ENCODE measurements around the gene MTO1. TPM values are rescaled to one million over a fixed set of nuclear protein-coding genes. Genes with fewer than 3 reads are reported as not detected.
A peak's percentile ranks its signal among the peaks of the same experiment; 100 is the strongest.

MTO1 gene
- total RNA-seq, 4 donors from 2014 or later = 16.4 to 43.4 (median 21.9) TPM

DNA sequence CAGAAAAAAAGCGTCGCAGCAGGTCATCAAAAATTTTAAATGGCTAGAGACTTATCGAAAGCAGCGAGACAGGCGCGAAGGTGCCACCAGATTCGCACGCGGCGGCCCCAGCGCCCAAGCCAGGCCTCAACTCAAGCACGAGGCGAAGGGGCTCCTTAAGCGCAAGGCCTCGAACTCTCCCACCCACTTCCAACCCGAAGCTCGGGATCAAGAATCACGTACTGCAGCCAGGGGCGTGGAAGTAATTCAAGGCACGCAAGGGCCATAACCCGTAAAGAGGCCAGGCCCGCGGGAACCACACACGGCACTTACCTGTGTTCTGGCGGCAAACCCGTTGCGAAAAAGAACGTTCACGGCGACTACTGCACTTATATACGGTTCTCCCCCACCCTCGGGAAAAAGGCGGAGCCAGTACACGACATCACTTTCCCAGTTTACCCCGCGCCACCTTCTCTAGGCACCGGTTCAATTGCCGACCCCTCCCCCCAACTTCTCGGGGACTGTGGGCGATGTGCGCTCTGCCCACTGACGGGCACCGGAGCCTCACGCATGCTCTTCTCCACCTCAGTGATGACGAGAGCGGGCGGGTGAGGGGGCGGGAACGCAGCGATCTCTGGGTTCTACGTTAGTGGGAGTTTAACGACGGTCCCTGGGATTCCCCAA lies 59.3 kb downstream of the MTO1 start, which contains the start of gene EEF1A1:
EEF1A1 (minus strand) TSS at position 345 of the 663 bp plus-strand sequence. CDS start 1,006 bp downstream, outside the sequence.
- Histone ChIP-seq H3K27me3 (peaks cover 42 to 45% (median 44%) of the 10 kb centered on the region in 3 donors), H3K9me3 (no peaks in the 10 kb centered on the region), H3K4me1 (peaks cover 9 to 13% of the 10 kb centered on the region in 2 donors), H3K36me3 (peaks cover 0 to 3% of the 10 kb centered on the region in 2 donors), H3K4me3 (peak within 1 kb of the TSS; percentile 60 to 83 (median 68)), H3K27ac (peak within 1 kb of the TSS; percentile 83 to 92 (median 90))
- TF ChIP-seq POLR2A (IDR thresholded peaks at IDR 0.05) = peak; percentile 83 to 90
- TF ChIP-seq, protein P1, sequence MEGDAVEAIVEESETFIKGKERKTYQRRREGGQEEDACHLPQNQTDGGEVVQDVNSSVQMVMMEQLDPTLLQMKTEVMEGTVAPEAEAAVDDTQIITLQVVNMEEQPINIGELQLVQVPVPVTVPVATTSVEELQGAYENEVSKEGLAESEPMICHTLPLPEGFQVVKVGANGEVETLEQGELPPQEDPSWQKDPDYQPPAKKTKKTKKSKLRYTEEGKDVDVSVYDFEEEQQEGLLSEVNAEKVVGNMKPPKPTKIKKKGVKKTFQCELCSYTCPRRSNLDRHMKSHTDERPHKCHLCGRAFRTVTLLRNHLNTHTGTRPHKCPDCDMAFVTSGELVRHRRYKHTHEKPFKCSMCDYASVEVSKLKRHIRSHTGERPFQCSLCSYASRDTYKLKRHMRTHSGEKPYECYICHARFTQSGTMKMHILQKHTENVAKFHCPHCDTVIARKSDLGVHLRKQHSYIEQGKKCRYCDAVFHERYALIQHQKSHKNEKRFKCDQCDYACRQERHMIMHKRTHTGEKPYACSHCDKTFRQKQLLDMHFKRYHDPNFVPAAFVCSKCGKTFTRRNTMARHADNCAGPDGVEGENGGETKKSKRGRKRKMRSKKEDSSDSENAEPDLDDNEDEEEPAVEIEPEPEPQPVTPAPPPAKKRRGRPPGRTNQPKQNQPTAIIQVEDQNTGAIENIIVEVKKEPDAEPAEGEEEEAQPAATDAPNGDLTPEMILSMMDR (IDR thresholded peaks at IDR 0.05 in 4 of 5, conservative IDR thresholded peaks at IDR 0.05 in 1 of 5) = no peak
- intact Hi-C loops (cut with DNase I; ENCODE audit: low total_unique reads) = loop anchor here (2.0 to 5.0 kb wide), 3 partner anchors 46 to 132 kb away; partner anchors contain the start of gene SLC17A5
- in situ Hi-C loops (cut with MboI; ENCODE audit: low sequenced_read_pairs in 4 of 4) = loop anchor here in 1 of 4 donors (10.0 kb wide), 1 partner anchor 64 kb away; no protein-coding TSS in a partner anchor
- DNase-seq (peak; percentile 91 to 94), ATAC-seq (peak; percentile 82)

DNA sequence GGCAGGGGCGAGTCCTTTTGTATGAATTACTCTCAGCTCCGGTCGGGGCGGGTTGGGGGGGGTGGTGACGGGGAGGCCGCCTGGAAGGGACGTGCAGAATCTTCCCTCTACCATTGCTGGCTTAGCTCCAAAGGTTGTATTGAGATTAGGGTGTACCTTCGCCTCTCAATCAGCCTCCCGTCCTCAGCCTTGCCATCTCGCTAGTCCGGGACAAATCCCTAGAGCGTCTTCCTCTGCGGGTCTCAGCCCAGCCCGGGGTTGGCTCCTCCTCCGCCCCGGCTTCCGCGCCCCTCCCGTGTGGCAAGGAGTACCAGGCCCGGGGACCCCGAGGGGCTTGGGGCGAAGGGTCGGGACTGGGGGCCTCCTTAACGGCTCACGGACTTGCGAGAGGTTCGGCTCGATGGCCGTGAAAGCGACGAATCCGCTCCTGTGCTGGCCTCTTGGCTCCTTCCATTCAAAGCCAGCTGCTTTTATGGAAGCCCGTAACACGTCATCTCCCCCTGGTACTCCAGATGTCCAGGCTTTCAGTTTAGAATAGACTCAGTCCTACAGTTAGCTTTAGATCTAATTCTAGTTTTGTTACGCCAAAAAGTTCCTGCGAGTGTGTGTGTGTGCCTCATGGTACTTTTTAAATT lies 59.9 kb downstream of the MTO1 start:
- in situ Hi-C loops (cut with MboI; ENCODE audit: low sequenced_read_pairs in 4 of 4) = loop anchor here in 1 of 4 donors (10.0 kb wide), 1 partner anchor 63 kb away; no protein-coding TSS in a partner anchor
- peaks cover 9 to 12% of the 10 kb centered on the region in 2 donors for H3K4me1 ChIP-seq
- peak; percentile 57 to 65 for ATAC-seq
- peak overlapping the region; percentile 60 to 83 (median 68) for H3K4me3 ChIP-seq
- H3K27ac ChIP-seq = peak overlapping the region; percentile 83 to 92 (median 90)
- intact Hi-C loops (cut with DNase I; ENCODE audit: low total_unique reads) = loop anchor here (2.0 to 5.0 kb wide), 3 partner anchors 46 to 131 kb away; partner anchors contain the start of gene SLC17A5
- TF ChIP-seq POLR2A (IDR thresholded peaks at IDR 0.05) = no peak
- TF ChIP-seq, protein P1 (IDR thresholded peaks at IDR 0.05 in 4 of 5, conservative IDR thresholded peaks at IDR 0.05 in 1 of 5) = no peak
- H3K36me3 ChIP-seq = peaks cover 0 to 3% of the 10 kb centered on the region in 2 donors
- no peaks in the 10 kb centered on the region for H3K9me3 ChIP-seq
- peak; percentile 32 to 46 for DNase-seq
- peaks cover 42 to 47% (median 44%) of the 10 kb centered on the region in 3 donors for H3K27me3 ChIP-seq

DNA sequence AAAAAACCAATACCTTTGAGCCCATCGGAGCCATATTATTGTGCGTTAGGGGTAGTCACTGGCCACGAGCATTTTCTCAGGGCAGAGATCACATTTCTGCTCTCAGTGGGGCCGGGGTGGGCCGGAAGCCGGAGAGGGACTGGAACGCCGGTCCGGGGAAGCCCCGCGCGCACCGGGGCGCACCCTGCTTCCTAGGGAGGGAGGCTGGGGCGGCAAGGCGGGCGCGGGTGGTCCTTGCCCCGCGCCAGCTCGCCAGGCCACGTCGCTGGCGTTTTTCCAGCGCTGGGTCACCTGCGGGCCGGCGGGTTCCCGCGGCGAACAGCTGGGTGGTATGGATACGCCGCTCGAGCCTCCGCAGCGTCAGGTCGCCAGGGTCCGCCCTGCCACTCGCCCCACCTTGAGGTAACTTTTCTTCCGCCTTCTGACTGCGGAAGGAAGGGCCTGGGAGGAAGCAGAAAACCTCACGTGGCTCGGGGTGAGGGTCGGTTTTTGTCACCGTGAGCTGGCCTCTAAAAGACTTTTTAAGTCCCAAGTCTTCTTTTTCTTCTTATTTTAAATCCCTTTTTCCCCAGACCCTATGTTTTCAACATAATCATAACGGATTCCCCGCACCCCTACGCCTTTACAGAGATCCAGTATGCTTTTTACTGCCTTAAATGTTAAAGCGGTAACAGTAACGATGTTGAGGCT lies 62.0 kb downstream of the MTO1 start:
- in situ Hi-C loops (cut with MboI; ENCODE audit: low sequenced_read_pairs in 4 of 4) (loop anchor here in 1 of 4 donors (10.0 kb wide), 1 partner anchor 61 kb away; no protein-coding TSS in a partner anchor), intact Hi-C loops (cut with DNase I; ENCODE audit: low total_unique reads) (loop anchor here (5.0 kb wide), 1 partner anchor 44 kb away; no protein-coding TSS in a partner anchor)
- Histone ChIP-seq H3K9me3 (no peaks in the 10 kb centered on the region), H3K4me1 (peaks cover 5 to 6% of the 10 kb centered on the region in 2 donors), H3K36me3 (peaks cover 0 to 1% of the 10 kb centered on the region in 2 donors), H3K4me3 (peak overlapping the region; percentile 55 to 63 (median 56)), H3K27ac (peak overlapping the region; percentile 83 to 92 (median 90)), H3K27me3 (peaks cover 44 to 49% (median 46%) of the 10 kb centered on the region in 3 donors)
- TF ChIP-seq, protein P1 (IDR thresholded peaks at IDR 0.05 in 4 of 5, conservative IDR thresholded peaks at IDR 0.05 in 1 of 5) = no peak
- TF ChIP-seq POLR2A (IDR thresholded peaks at IDR 0.05) = peak; percentile 32 to 57
- DNase-seq (peak; percentile 11 to 33), ATAC-seq (no peak)

DNA sequence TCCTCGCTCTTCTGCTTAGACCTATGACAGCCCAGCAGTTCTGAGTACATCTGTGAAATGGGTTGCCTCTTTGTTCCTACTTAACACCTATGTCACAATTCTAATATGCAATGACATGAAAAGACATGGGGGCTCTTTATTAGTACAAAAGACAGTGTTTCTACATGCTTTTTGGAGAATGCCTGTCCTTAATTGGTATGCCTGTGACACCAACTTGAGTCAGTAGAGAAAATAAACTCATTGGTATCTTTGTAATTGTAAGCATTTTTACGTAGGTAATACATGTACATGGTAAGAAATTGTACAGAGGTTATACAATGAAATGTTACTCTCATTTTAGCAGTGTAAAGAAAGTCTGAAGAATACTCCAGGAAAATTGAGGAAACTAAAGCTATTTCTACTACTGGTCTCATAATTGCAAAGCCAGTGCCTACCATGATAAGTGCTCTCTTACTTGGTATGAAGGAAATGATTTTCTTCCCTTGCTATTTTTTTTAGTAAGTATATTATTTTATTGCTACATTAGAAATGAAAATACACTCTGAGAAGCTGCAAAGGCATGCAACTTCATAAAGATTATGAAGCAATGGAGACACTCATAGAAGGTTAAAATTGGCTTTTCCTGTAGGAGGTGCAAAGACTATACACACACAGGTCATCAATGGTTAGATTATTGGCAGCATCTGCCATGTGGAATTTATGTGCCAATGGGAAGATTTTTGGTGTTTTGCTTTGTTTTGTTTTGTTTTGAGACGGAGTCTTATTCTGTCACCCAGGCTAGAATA lies 64.2 kb downstream of the MTO1 start:
- Histone ChIP-seq H3K27ac (no peak overlapping the region), H3K9me3 (no peaks in the 10 kb centered on the region), H3K4me1 (peaks cover 0 to 5% of the 10 kb centered on the region in 2 donors), H3K4me3 (no peak overlapping the region), H3K27me3 (peaks cover 32 to 36% (median 33%) of the 10 kb centered on the region in 3 donors), H3K36me3 (no peaks in the 10 kb centered on the region)
- TF ChIP-seq POLR2A (IDR thresholded peaks at IDR 0.05) = no peak
- TF ChIP-seq, protein P1 (IDR thresholded peaks at IDR 0.05 in 4 of 5, conservative IDR thresholded peaks at IDR 0.05 in 1 of 5) = no peak
- in situ Hi-C loops (cut with MboI; ENCODE audit: low sequenced_read_pairs in 4 of 4) (loop anchor here in 1 of 4 donors (10.0 kb wide), 1 partner anchor 59 kb away; no protein-coding TSS in a partner anchor), intact Hi-C loops (cut with DNase I; ENCODE audit: low total_unique reads) (no loop called here)
- ATAC-seq (no peak), DNase-seq (no peak)
